WTC11 (cell line): Measurements from ENCODE around the gene ARHGAP15. TPM values are rescaled to one million over a fixed set of nuclear protein-coding genes. Genes with fewer than 3 reads are reported as not detected.

Experiments used
- ATAC-seq: fragments of 200-7000 bp; cut with Tn5 transposase; 2 replicates; pipeline ENCODE4 v1.10.0; 2021; ENCODE audit warnings: mild to moderate bottlenecking, moderate library complexity
- CTCF ChIA-PET: fragments of 300-600 bp; sonication (Branson Sonifier 250); formaldehyde crosslinking; loops from one replicate; lab custom pipeline; 2021; ENCODE audit warnings: antibody characterized with exemption; lab: Charles Lee
- POLR2A ChIA-PET: fragments of 350-600 bp; sonication (Branson Sonifier 250); formaldehyde crosslinking; loops from one replicate; lab custom pipeline; 2021; ENCODE audit warnings: antibody characterized with exemption; lab: Charles Lee
- DNase-seq: peaks from one replicate; pipeline ENCODE4 v3.0.0; 2021; ENCODE audit warnings: low spot score
- H3K27ac Mint-ChIP-seq: 2 replicates; pipeline ENCODE4 v1.8.0; 2021; ENCODE audit warnings: mixed read lengths
- H3K27me3 Mint-ChIP-seq: 2 replicates; pipeline ENCODE4 v1.8.0; 2021; ENCODE audit warnings: low read depth, mild to moderate bottlenecking, moderate library complexity, mixed read lengths
- H3K36me3 Mint-ChIP-seq: 2 replicates; pipeline ENCODE4 v1.8.0; 2021; ENCODE audit warnings: mixed read lengths
- H3K4me1 Mint-ChIP-seq: 2 replicates; pipeline ENCODE4 v1.8.0; 2022; ENCODE audit warnings: mixed read lengths
- H3K4me3 Mint-ChIP-seq: 2 replicates; pipeline ENCODE4 v1.8.0; 2021; ENCODE audit warnings: mild to moderate bottlenecking, moderate library complexity, mixed read lengths
- H3K9me3 Mint-ChIP-seq: 2 replicates; pipeline ENCODE4 v1.8.0; 2021; ENCODE audit warnings: mixed read lengths
- ATF1 ChIP-seq: sonication (generic); formaldehyde crosslinking; IDR thresholded peaks from 2 replicates; pipeline ENCODE4 v1.8.1; 2023; ENCODE audit warnings: mild to moderate bottlenecking, moderate library complexity, missing genetic modification reagents
- CDX4 ChIP-seq: fragments of 250-450 bp; sonication (Bioruptor Pico); IDR thresholded peaks from 2 replicates; pipeline ENCODE4 v1.9.0; 2021; ENCODE audit warnings: moderate library complexity, mild to moderate bottlenecking, inconsistent platforms, borderline replicate concordance
- CREB1 ChIP-seq: sonication (generic); formaldehyde crosslinking; IDR thresholded peaks from 2 replicates; pipeline ENCODE4 v1.8.0; 2023; ENCODE audit warnings: mild to moderate bottlenecking, missing genetic modification reagents
- CREM ChIP-seq: sonication (generic); formaldehyde crosslinking; IDR thresholded peaks from 2 replicates; pipeline ENCODE4 v1.8.1; 2022; ENCODE audit warnings: mild to moderate bottlenecking, missing genetic modification reagents, moderate library complexity
- ETV6 ChIP-seq: sonication (generic); formaldehyde crosslinking; IDR thresholded peaks from 2 replicates; pipeline ENCODE4 v1.8.1; 2022; ENCODE audit warnings: mild to moderate bottlenecking, missing genetic modification reagents
- FOXK1 ChIP-seq: sonication (generic); formaldehyde crosslinking; IDR thresholded peaks from 2 replicates; pipeline ENCODE4 v1.8.0; 2022; ENCODE audit warnings: mild to moderate bottlenecking, moderate library complexity, missing genetic modification reagents
- KAT7 ChIP-seq: sonication (generic); formaldehyde crosslinking; IDR thresholded peaks from 2 replicates; pipeline ENCODE4 v1.8.1; 2023; ENCODE audit warnings: missing genetic modification reagents, mild to moderate bottlenecking, borderline replicate concordance
- NFYB ChIP-seq: sonication (generic); formaldehyde crosslinking; conservative IDR thresholded peaks from 2 replicates; pipeline ENCODE4 v1.8.0; 2022; ENCODE audit warnings: low read depth, missing genetic modification reagents
- ZNF121 ChIP-seq: sonication (generic); formaldehyde crosslinking; IDR thresholded peaks from 2 replicates; pipeline ENCODE4 v1.8.0; 2023; ENCODE audit warnings: missing genetic modification reagents
- ZNF232 ChIP-seq: sonication (generic); formaldehyde crosslinking; IDR thresholded peaks from 2 replicates; pipeline ENCODE4 v1.8.0; 2022; ENCODE audit warnings: mild to moderate bottlenecking, missing genetic modification reagents
- ZNF263 ChIP-seq: sonication (generic); formaldehyde crosslinking; IDR thresholded peaks from 2 replicates; pipeline ENCODE4 v1.8.1; 2022; ENCODE audit warnings: low read depth, mild to moderate bottlenecking, moderate library complexity, missing genetic modification reagents
- ZNF396 ChIP-seq: fragments of 250-450 bp; sonication (Bioruptor Pico); IDR thresholded peaks from 2 replicates; pipeline ENCODE4 v1.8.0; 2021; ENCODE audit warnings: mild to moderate bottlenecking, moderate library complexity, borderline replicate concordance
- ZNF416 ChIP-seq: fragments of 250-450 bp; sonication (Bioruptor Pico); IDR thresholded peaks from 2 replicates; pipeline ENCODE4 v1.9.0; 2021; ENCODE audit warnings: mild to moderate bottlenecking, inconsistent platforms
- ZNF425 ChIP-seq: fragments of 250-450 bp; sonication (Bioruptor Pico); conservative IDR thresholded peaks from 2 replicates; pipeline ENCODE4 v1.9.0; 2021; ENCODE audit warnings: mild to moderate bottlenecking
- ZSCAN18 ChIP-seq: fragments of 250-450 bp; sonication (Bioruptor Pico); IDR thresholded peaks from 2 replicates; pipeline ENCODE4 v2.1.2; 2022; ENCODE audit warnings: mild to moderate bottlenecking, moderate library complexity
- total RNA-seq: library from RNA; stranded (reverse); gene quantifications from 3 replicates; pipeline ENCODE4 v1.2.3, GENCODE V29; 2021
- TF ChIP-seq, protein P1 (sequence below): sonication (generic); formaldehyde crosslinking; IDR thresholded peaks from 2 replicates; pipeline ENCODE4 v1.8.0; 2022; ENCODE audit warnings: mild to moderate bottlenecking, missing genetic modification reagents
- TF ChIP-seq, protein P2 (sequence below): fragments of 250-450 bp; sonication (Bioruptor Pico); IDR thresholded peaks from 2 replicates; pipeline ENCODE4 v1.9.0; 2021; ENCODE audit warnings: mild to moderate bottlenecking

ARHGAP15 gene
- total RNA-seq, 1 experiment from 2014 or later: 0.28 TPM

DNA sequence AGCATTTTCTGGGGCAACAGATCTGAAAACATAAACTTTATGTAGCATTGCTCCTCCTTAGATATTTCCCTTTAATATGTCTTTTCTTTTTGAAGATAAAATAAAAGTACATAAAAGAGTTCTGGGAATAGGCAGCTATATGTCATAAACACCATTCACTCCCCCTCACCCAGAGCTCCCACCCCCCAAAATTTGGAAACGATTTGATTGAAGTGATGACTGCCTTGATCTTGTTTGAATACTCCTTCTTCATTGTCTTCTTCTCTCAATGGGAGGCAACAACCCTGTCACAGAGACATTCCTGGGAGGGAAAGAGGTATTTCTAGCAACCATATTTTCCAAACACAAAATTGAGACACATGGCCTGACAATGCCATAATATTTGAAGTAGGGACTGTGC, 369.3 kb downstream of the ARHGAP15 start (continued):
- no peak for TF ChIP-seq ZSCAN18 (CRISPR knock-in tag)
- TF ChIP-seq, protein P1, sequence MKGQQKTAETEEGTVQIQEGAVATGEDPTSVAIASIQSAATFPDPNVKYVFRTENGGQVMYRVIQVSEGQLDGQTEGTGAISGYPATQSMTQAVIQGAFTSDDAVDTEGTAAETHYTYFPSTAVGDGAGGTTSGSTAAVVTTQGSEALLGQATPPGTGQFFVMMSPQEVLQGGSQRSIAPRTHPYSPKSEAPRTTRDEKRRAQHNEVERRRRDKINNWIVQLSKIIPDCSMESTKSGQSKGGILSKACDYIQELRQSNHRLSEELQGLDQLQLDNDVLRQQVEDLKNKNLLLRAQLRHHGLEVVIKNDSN: no peak
- no peak for TF ChIP-seq KAT7
- TF ChIP-seq ETV6 (CRISPR knock-in tag): no peak
- TF ChIP-seq NFYB: no peak
- TF ChIP-seq CDX4 (CRISPR knock-in tag): no peak
- TF ChIP-seq ZNF425 (CRISPR knock-in tag): no peak
- TF ChIP-seq FOXK1 (CRISPR knock-in tag): no peak
- no peak for TF ChIP-seq ZNF121 (CRISPR knock-in tag)
- TF ChIP-seq ZNF263 (CRISPR knock-in tag): no peak
- no peak for TF ChIP-seq CREB1

DNA sequence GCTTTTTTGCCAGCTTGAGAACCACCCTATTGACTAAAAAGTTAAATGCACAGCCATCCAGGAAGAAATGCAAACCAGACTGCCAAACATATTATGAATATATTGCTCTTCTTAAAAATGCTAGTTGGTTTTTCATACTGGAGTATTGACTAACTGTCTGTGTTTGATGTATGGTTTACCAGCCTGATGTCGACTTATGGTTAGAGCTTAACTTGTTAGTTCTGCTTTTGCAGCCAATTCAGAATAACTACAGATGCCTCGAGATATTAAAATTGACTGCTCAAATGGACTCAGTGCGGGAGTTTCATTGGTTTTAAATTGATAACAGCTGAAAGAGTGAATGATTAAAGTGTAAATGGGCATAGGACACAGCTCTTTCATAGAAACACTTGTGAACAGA, 369.8 kb downstream of the ARHGAP15 start:
- peaks cover 3% of the 10 kb centered on the region; the same call in 1 of the 2 replicates for H3K36me3 Mint-ChIP-seq
- POLR2A ChIA-PET: no interaction called here
- H3K4me3 Mint-ChIP-seq: no peak overlapping the region
- TF ChIP-seq ZNF396 (CRISPR knock-in tag) (no peak), ZNF263 (CRISPR knock-in tag) (no peak), KAT7 (no peak), ATF1 (CRISPR knock-in tag) (no peak), ETV6 (CRISPR knock-in tag) (no peak), ZNF416 (CRISPR knock-in tag) (no peak), ZNF232 (no peak), CREM (CRISPR knock-in tag) (no peak)
- TF ChIP-seq, protein P2, sequence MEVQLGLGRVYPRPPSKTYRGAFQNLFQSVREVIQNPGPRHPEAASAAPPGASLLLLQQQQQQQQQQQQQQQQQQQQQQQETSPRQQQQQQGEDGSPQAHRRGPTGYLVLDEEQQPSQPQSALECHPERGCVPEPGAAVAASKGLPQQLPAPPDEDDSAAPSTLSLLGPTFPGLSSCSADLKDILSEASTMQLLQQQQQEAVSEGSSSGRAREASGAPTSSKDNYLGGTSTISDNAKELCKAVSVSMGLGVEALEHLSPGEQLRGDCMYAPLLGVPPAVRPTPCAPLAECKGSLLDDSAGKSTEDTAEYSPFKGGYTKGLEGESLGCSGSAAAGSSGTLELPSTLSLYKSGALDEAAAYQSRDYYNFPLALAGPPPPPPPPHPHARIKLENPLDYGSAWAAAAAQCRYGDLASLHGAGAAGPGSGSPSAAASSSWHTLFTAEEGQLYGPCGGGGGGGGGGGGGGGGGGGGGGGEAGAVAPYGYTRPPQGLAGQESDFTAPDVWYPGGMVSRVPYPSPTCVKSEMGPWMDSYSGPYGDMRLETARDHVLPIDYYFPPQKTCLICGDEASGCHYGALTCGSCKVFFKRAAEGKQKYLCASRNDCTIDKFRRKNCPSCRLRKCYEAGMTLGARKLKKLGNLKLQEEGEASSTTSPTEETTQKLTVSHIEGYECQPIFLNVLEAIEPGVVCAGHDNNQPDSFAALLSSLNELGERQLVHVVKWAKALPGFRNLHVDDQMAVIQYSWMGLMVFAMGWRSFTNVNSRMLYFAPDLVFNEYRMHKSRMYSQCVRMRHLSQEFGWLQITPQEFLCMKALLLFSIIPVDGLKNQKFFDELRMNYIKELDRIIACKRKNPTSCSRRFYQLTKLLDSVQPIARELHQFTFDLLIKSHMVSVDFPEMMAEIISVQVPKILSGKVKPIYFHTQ: no peak
- H3K27me3 Mint-ChIP-seq: peaks cover 3% of the 10 kb centered on the region; the same call in 1 of the 2 replicates
- H3K4me1 Mint-ChIP-seq: no peaks in the 10 kb centered on the region
- H3K27ac Mint-ChIP-seq: no peak overlapping the region
- DNase-seq (no peak), ATAC-seq (no peak)
- peaks cover 11% of the 10 kb centered on the region for H3K9me3 Mint-ChIP-seq
- CTCF ChIA-PET: interaction anchor here (1.1 kb wide), 1 partner anchor 14 kb away, joined by 3 read pairs; no protein-coding TSS in a partner anchor
